Mesothelial cell of epicardium (in vitro differentiated cells): Measurements from ENCODE around the gene ZDHHC1. TPM values are rescaled to one million over a fixed set of nuclear protein-coding genes. Genes with fewer than 3 reads are reported as not detected.

Experiments used
- DNase-seq, 2 experiments: peaks; one replicate each; pipeline ENCODE4 v3.0.0; 2021; ENCODE audit warnings: low spot score in 2 of 2; ENCODE audit not compliant: unreplicated experiment in 2 of 2
- H3K27ac Mint-ChIP-seq: 2 replicates; pipeline ENCODE4 v1.8.0; 2021; ENCODE audit warnings: mixed read lengths
- H3K27me3 Mint-ChIP-seq: 2 replicates; pipeline ENCODE4 v1.8.0; 2021; ENCODE audit warnings: low read depth, mixed read lengths
- H3K36me3 Mint-ChIP-seq: 2 replicates; pipeline ENCODE4 v1.8.0; 2021; ENCODE audit warnings: mixed read lengths
- H3K4me1 Mint-ChIP-seq: 2 replicates; pipeline ENCODE4 v1.8.0; 2021; ENCODE audit warnings: mixed read lengths
- H3K4me3 Mint-ChIP-seq: 2 replicates; pipeline ENCODE4 v1.8.0; 2021; ENCODE audit warnings: mild to moderate bottlenecking, moderate library complexity, mixed read lengths
- H3K9me3 Mint-ChIP-seq: 2 replicates; pipeline ENCODE4 v1.8.0; 2021; ENCODE audit warnings: mixed read lengths
- CTCF ChIP-seq: fragments of 200-600 bp; sonication (generic); IDR thresholded peaks from one replicate; pipeline ENCODE4 v1.5.0; 2021; ENCODE audit warnings: antibody characterized with exemption; ENCODE audit not compliant: unreplicated experiment
- total RNA-seq: library from RNA; stranded (reverse); gene quantifications from 3 replicates; pipeline ENCODE4 v1.2.1, GENCODE V29; 2021

Gene ZDHHC1
- total RNA-seq, 1 donor from 2014 or later = 15.4 TPM

GRCh38 chr16:67447508-67448076 is 31.3 kb upstream of the ZDHHC1 start:
- Mint-ChIP-seq H3K36me3 (peaks cover 5% of the 10 kb centered on the region), H3K4me3 (no peak overlapping the region), H3K9me3 (no peaks in the 10 kb centered on the region), H3K27me3 (no peaks in the 10 kb centered on the region), H3K27ac (no peak overlapping the region), H3K4me1 (no peaks in the 10 kb centered on the region)
- TF ChIP-seq CTCF = no peak
- no peak for DNase-seq

- Mint-ChIP-seq H3K4me3 (no peak overlapping the region), H3K9me3 (no peaks in the 10 kb centered on the region), H3K27ac (no peak overlapping the region), H3K36me3 (peaks cover 5% of the 10 kb centered on the region), H3K4me1 (no peaks in the 10 kb centered on the region), H3K27me3 (no peaks in the 10 kb centered on the region)
- DNase-seq = no peak
- TF ChIP-seq CTCF = no peak
Measured at GRCh38 chr16:67446968-67447507, 30.8 kb upstream of the ZDHHC1 start.

GRCh38 chr16:67445913-67446907 is 29.9 kb upstream of the ZDHHC1 start:
- Mint-ChIP-seq H3K27ac (no peak overlapping the region), H3K36me3 (peaks cover 5% of the 10 kb centered on the region), H3K4me3 (no peak overlapping the region), H3K4me1 (no peaks in the 10 kb centered on the region), H3K27me3 (no peaks in the 10 kb centered on the region), H3K9me3 (no peaks in the 10 kb centered on the region)
- DNase-seq = no peak
- no peak for TF ChIP-seq CTCF

GRCh38 chr16:67445441-67445912 is 29.2 kb upstream of the ZDHHC1 start:
- H3K27me3 Mint-ChIP-seq = no peaks in the 10 kb centered on the region
- no peak for TF ChIP-seq CTCF
- no peak overlapping the region for H3K27ac Mint-ChIP-seq
- no peak overlapping the region for H3K4me3 Mint-ChIP-seq
- H3K9me3 Mint-ChIP-seq = no peaks in the 10 kb centered on the region
- no peaks in the 10 kb centered on the region for H3K4me1 Mint-ChIP-seq
- DNase-seq = no peak
- peaks cover 5% of the 10 kb centered on the region for H3K36me3 Mint-ChIP-seq

GRCh38 chr16:67445126-67445426 is 28.8 kb upstream of the ZDHHC1 start:
- no peaks in the 10 kb centered on the region for H3K4me1 Mint-ChIP-seq
- no peak overlapping the region for H3K4me3 Mint-ChIP-seq
- H3K27me3 Mint-ChIP-seq = no peaks in the 10 kb centered on the region
- no peak for TF ChIP-seq CTCF
- peaks cover 5% of the 10 kb centered on the region for H3K36me3 Mint-ChIP-seq
- no peaks in the 10 kb centered on the region for H3K9me3 Mint-ChIP-seq
- no peak for DNase-seq
- no peak overlapping the region for H3K27ac Mint-ChIP-seq
